ENCODE data around the gene COL6A3.
"Not testable (repeated sequence)": the region's sequence is repeated elsewhere in the genome, so short reads cannot be mapped to it uniquely, and the experiment has no call there.

The COL6A3 gene

DNA sequence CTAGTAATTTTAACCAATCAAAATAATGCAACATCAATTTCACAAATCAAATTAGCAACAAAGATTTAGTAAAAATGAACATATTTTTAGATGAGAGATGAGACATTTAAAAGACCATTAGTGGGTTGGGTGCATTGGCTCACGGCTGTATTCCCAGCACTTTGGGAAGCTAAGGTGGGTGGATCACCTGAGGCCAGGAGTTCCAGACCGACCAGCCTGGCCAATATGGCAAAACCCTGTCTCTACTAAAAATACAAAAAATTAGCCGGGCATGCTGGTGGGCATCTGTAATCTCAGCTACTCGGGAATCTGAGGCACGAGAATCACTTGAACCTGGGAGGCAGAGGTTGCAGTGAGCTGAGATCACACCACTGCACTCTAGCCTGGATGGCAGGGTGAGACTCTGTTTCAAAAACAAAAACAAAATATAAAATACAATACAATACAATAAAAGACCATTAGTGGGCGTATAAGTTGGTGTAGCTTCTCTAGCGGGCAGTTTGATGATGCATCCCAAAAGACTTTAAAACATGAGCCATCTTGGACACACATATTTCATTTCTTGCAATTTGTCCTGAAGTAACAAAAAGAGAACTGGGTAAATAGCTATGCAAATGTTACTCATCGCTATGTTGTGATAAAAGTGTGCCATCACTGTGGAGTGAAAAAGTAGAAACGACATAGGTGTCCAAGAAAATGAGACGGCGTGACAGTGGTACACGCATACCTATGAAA, 101.8 kb downstream of the COL6A3 start:
- DNase-seq = no peak

DNA sequence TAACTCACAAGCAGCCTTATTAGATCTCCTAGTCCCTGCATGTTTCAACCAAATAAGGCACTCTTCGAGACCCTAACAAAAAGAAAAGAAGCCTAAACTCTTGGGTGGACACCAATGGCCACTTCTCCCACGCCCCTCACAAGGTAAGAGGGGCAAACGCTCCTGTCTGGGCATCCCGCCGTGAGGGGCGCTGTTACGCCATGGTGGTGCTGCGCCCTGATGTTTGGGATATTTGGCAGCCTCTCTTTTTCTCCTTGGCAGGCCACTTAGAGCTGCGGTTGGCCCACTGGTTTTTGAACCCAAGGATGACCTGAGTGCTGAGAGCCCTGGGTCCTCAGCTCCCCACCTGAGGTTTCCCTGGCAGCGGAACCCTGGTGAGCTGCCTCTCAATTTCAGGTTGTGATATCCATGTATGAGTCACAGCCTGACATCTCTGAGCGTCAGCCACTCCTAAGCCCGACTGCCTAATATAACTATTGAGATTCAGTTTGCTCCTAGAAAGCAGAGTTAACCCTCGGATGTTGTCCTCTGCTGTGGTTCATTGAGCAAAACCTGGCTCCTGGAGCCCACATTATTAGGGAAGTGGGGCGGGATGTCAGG, 103.3 kb downstream of the COL6A3 start:
- DNase-seq = no peak

DNA sequence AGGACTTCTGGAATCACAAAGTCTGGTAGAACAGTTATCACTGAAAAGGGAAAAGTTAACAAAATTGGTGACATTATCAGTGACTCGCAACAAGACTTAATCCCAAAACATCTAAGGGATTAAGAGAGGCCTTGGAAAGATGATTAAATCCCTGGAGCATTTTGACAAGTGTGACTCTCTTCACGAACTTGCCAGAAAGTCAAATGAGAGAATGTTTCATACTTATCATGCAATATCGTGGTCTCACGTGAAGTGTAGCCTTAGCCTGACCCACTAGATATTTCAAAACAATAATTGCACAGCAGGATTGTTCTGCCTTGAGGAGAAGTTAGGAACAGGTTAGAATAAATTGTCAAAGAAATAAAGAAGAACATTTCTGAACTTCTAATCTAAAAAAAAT, 104.5 kb downstream of the COL6A3 start:
- no peak for DNase-seq

DNA sequence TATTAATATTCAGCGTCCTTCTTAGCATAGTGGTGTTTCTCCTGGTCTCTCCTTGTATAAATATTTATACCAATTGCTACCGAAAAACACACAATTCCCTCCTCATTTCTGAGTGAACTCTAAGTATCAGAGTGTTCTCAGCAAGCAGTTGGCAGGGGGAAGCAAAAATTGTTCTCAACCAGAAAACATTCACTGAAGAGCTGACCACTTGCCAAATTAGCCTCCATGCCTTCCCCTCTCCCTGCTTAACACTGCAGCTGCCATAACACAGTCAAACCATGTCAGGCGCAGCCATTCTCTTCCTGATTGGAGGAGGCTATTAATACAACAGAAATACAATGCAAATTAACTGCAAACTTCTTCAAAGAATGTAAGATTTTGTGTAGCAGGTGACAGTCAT, 105.0 kb downstream of the COL6A3 start:
- no peak for DNase-seq

DNA sequence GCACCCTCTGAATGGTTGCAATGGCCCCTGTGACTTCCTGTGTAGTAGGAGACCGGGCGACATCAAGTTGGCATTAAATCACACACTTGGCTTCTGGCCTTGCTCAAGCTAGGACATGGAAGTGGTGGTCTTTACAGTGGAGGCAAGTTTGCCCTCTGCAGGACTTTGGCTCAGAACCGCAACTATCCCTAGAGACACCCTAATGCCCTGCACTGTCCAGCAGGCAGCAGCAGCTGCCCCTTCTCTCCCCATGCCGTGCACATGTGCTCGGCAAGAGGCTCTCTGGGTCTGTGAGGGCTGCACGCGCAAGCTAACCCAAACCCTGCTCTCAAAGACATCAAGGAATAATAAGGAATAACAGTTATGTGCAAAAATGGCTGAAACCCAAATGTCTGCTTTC, 106.5 kb downstream of the COL6A3 start:
- DNase-seq = no peak

DNA sequence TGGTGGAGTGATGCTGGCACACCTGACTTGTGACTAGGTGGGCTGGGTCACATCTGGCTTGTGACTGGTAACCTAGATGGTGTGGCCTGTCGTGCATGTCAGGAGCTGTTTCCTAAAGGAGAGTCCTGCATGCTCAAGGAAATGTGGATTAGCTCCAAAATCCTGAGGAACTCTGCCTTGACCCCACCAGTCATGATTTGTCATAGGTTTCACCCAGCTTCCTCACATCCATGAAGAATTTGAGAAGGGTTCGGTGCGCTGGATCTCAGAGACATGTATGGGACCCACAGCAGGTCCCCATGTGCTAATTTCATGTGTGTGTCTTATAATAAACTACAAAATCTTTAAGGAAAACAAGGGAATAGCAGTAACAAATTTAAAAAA, 107.2 kb downstream of the COL6A3 start:
- DNase-seq = no peak

DNA sequence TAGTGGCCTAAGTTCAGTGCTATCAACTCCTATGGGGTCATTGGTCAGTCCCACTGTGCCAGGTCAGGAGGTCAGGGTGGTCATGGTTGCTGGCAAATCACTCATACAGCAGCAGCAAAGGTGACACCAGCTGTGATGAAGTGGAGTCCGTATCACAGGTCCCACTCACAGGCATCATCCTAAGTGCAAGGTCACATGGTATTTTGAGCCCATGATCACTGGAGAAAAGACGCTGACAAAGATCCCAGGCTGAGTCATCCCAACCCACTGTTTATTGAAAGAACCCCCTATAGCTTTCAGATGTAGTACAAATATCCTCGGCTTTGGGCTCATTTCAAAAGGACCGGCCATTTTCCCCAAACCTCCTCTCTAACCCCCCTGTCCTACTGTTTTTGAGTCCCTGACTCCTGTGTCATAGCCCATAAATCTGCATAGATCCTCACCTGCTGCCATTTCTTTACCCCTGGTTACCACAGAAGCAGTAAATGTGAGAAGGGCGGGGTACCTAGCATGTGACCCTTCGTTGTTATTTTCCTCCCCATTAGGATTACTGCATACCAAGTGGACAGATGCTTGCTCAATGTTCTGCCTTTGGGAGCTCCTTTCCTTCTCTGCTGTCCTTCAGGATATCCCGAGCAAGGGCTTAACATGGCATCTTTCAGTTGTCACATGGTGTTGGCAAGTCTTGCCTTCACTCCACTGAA, 107.7 kb downstream of the COL6A3 start:
- no peak for DNase-seq

DNA sequence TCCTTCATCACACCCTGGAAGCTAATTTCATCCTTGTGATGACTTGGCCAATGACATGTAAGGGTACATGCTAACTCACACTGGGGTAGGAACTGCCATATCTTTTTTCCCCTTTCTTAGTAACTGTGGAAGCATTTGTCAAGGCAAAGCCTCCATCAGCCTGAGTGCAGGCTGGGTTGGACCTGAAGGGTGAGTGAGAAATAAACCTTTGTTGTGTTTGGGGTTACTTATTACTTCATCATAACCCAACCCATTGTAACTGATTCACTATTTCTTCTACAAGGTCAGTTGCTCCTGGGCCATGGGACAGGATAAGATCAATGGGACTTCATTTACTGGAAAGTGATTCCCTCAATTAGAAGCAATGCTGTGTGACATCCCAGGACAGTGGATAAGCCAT, 108.4 kb downstream of the COL6A3 start:
- no peak for DNase-seq

DNA sequence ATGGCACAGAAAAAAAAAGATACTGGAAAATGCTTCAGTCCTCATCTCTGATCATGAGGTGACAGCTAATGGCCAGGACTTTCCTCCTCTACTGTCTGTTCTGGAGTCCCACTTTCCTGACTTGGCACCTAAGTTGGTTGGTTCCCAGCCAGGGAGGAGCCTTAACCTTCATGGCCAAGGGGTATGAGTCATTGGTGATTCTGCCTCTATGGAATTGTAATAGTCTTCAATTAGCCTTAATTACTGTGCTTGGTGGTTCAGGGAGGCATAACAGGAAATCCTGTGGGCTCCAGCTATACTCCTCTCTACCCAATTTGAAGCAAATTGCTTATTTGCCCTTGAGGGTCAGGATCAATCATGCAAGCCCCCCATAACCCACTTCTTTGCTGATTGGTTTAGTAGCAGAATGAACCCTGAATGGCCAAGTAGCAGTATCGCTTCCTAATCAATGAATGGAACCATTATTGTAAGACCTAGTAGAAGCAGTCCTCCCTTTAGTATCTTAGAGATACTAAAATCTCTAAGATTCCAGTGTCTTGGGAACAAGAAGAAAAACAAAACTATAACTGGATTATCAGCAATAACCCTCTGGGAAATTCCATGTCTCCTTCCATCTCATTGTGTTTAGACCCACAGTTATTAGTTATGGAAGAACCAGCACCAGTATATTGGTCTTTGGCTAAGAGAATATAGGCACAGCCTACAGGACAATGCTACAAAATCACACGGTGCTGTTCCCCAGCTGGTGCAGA, 109.0 kb downstream of the COL6A3 start:
- DNase-seq = no peak

DNA sequence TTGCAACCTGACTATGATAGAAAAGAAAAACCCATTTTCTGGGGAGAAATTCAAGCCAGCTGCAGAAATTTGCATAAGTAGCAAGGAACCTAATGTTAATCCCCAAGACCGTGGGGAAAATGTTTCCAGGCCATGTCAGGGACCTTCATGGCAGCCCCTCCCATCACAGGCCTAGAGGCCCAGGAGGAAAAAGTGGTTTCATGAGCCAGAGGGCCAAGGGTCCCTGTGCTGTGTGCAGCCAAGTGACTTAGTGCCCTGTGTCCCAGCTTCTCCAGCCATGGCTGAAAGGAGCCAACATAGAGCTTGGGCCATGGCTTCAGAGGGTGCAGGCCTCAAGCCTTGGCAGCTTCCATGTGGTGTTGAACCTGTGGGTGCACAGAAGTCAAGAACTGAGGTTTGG, 110.7 kb downstream of the COL6A3 start:
- DNase-seq = not testable (repeated sequence)

DNA sequence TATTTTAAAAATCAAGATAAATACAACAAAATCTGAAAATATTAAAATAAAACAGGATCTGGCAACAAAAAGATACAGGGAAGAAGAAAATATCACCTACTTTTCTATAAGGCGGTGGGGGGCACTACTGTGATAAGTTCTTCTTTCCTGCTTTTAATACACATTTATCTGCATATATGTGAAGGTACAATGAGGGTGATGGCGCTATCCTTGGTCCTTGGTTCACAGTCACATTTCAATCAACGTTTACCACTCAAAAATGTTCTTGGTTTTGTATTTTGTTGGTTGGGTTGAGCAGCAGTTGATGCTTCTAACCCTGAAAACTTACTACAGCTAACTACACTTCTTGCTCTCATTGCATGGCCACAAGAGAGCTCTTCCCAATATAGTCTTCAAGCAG, 112.4 kb downstream of the COL6A3 start:
- no peak for DNase-seq

DNA sequence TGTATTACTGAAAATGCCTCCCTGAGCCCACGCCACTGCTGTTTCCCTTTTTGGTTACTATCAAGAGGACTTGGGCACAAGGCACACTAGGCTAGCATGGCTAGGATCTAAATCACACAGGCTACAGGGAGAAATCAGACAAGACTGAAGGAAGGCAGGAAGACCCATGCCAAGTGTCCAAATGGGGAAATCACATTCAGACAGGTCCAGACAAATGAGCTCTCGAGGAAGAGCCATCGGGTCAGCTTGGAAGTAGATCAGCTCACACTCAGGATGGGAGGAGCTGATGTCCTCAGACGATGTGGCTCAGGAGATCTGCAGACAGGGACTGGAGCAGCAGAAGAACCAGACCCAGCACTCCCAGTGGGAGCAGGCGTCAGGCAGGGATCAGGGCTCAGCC, 113.2 kb downstream of the COL6A3 start:
- DNase-seq = no peak

DNA sequence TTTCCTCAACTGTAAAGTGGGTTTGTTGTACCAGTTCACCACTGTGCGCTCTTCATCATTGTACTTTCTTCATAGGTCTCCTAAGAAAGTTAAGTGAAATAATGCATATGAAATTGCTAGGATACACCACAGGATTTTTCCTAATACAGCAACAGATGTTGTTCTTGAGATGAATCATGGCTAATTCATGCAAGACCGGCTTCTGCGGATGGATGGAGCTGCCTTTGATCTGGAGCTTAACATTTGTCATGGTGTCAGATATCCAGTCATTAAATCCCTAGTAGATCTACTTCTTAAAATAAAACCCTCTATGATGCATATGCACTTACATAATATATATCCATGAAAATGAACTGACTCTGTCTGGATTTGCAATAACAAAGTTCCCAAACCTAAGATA, 114.1 kb downstream of the COL6A3 start:
- no peak for DNase-seq

DNA sequence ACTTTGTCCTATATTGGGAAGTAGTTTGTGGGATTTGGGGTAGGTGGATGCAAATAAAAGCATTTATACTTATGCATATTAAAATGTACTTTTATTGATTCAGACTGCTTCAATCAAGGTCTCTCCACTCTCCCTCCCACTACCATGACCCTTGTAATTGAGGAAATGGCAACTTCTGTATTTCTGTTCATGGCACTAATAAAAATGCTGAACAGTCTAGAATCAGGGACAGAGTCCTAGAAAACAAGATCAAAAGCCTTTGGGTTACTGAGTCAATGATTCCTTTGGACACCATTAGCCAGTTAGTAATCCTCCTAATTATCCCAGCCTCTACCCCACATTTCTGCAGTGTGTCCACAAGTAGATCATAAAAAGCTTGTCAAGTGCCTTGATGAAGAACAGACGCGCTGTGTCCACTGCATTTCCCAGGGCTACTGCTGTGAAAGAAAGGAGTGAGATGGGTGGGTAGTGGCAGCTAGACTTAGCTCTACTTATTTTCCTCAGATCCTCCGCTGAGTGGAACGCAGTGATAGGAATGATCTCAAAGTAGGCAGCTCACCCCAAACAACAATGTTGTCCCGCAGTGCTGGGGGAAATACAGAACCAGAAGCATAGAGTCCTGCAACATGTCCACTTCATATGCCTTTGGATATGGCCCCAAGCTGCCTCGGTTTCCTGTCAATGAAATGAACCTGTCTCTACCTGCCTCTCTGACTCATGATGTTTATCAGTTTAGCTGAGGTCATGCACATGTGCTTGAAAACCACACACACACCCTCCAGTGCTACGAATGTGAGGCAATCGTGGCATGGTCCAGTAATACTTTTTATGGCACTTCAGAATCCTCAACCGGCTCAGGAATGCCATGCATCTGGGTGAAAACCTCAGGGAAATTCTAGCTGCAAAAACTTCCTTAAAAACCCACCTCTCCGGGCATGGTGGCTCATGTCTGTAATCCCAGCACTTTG, 115.5 kb downstream of the COL6A3 start:
- DNase-seq = no peak

DNA sequence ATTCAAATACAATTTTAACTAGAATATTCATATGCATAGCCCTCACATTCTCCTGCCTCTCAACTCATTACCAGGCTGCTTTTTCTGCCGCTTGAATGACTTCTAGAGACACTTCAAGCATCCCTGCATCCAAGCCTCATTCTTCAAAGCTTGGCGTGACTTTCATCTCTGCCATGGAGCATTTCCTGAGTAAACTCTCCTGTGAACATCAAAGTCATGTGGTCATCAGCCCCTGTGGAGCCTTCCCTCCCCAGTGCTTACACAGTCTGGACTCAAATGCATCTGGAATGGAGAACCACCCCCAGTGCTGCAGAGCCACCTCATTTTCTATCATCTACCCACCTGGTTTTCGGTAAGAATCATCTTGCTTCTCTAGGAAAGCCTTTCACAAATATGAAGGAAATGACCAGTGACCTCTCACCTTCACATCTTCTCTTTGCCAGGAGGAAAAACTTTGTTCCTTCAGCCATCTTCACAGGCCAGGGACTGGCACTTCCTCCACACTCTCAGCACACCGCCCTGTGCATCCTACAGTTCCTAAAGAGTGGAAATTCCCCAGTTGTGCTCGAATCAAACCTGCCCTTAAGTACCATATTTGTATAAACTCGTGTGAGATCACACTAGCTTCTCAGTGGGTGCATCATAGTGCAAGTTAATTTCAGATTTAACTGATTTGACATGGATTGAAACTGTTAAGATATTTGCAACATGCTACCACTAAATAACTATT, 116.4 kb downstream of the COL6A3 start:
- no peak for DNase-seq

DNA sequence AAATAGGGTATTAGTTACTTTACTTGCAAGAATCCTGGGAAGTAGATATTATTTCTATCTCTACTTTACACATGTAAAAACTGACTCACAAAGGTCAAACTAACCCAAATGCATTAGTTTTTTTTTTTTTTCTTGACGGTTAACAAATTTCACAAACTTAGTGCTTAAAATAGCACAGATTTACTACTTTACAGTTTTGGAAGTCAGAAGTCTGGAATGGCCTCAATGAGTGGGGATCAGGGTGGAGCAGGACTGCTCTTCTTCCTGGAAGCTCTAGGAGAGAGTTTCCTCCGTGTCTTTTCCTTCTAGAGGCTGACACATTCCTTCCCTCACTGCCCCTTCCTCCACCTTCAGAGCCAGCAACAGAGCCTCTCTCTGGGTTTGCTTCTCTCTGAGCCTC, 117.2 kb downstream of the COL6A3 start:
- no peak for DNase-seq

DNA sequence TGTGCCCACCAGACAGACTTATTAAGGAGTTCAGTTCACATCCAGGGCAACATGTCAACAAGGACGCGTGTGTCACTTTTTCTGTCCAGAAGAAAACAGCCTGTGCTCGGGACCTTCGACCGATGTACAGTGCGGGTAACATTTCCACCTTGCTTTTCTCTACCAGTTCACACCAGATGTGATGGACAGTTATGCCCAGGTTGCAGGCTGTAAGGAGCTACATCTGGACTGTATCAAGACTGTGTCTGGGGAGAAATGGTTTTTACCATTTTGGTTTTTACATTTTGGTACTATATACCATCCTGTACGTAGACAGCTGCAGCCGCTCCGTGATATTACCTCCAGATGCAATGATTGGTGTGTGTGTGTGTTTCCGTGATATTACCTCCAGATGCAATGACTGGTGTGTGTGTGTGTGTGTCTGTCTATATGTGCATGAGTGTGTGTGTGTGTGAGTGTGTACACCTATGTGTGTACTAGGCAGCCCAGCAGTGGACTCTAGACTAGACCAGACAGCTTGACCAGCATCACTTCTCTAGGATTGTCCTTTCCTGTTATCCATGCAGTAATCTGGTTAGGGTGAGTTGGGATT, 118.0 kb downstream of the COL6A3 start:
- DNase-seq = no peak

DNA sequence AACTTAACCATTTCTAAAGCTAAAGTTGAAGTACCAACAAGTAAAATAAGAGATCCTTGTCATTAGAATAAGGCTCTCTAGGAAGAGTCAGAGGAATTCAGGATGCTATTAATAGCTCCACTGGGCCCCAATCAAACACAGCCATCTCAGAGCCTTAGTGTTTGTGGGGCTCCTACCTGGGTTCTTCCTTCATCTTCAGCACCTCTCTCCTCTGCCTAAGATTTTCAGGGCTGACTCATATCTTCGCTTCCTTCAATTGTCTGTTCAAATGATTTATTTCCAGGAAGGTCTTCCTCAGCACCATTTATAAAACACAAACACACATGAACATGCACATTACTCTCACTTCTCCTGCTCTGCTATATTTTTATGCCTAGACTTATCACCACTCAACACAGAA, 119.5 kb downstream of the COL6A3 start:
- DNase-seq = no peak

DNA sequence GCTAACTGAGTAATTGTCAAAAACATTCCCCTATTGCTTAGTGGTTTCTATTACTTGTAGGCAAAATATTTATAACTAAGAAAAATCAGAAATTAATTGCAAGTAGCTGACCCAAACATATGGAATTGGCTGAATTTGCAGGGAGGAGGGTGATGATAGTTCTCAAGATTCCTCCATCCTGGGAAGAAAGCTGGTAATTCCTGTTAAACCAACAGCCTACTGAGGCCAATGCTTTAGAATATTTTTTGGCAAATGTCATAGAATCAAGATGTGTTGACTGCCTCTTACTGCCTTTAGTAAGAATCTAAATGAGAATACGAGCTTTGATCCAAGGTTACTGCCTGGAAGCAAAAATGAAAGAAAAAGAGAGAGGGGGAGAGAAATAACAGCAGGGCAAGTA, 120.0 kb downstream of the COL6A3 start:
- DNase-seq = no peak

DNA sequence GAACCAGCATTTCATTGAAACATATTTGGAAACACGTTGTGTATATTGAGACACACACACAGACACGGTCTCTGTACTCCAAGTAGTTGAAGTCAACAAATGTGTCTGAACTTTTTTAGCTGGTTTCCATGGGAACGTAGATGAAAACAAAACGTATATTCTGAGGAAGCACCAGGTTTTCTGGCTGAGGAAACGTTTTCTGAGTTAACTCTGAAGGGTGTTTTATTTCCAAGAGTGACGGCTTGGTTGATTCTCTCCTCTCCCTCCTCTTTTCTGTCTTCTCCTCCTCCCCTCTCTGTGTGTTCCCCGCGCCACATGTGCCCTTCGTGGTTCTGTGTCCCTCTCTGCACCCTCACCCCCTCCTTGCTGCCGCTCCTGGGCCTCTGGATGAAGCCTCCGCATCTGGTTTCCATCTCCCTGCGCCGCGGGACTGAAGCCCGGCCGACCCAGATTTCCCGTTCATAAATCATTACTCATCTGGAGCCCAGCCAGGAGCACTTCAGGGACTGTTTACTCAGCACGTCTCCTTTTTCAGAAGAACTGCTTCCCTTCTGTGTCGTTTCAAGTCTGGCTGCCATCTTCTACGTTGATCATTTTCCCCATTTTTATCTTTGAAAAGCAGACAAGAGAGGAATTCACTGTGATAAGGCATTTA, 122.7 kb downstream of the COL6A3 start:
- DNase-seq = no peak

DNA sequence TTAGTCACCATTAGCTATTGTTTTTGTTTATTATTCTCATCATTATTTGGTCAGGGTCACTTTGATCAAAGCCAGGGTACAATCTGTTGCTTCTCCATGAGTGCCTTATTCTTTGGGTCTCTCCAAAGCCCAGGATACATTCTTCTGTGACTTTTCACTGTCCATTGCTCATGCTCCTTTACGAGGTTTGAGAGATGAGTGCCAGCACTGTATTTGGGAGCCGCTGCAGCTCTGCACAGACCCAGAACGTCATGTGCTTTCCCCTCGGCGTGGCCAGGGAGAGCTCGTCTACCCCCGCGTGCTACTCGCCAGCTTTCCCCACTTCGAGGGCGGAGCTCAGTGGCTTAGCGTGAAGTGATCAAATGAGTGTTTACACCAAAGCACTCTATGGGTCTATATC, 123.7 kb downstream of the COL6A3 start:
- no peak for DNase-seq

Measured in NK-92 treated with Interleukin-12 subunit alpha and Interleukin-12 subunit beta, amount 100 ng/mL, for 24 hours (cell line).